A549 (cell line): ENCODE measurements around the gene ONECUT2. TPM values are rescaled to one million over a fixed set of nuclear protein-coding genes. Genes with fewer than 3 reads are reported as not detected.

Experiments
- ATAC-seq, 2 experiments: fragments of 200-7000 bp in 1 of 2; fragments of >200 bp in 1 of 2; cut with Nextera tagmentation in 1 of 2; cut with Tn5 transposase in 1 of 2; 3 replicates each; pipeline versions ENCODE4 v1.8.0 to v1.9.1; 2018 to 2020; ENCODE audit warnings: mild to moderate bottlenecking in 1 of 2, moderate library complexity in 1 of 2
- CTCF ChIA-PET: fragments of 300-600 bp; sonication (Branson Sonifier 250); formaldehyde crosslinking; extraction: SDS; loops from one replicate; lab custom pipeline; 2021; ENCODE audit warnings: antibody characterized with exemption, inconsistent platforms; lab: Yijun Ruan, JAX
- POLR2A ChIA-PET: fragments of 350-600 bp; formaldehyde crosslinking; extraction: SDS; loops from one replicate; lab custom pipeline; 2021; ENCODE audit warnings: antibody characterized with exemption, inconsistent platforms; lab: Yijun Ruan, JAX
- DNase-seq, 2 experiments: peaks; one replicate each; pipeline versions ENCODE4 v3.0.0 to v3.0.0-alpha.2; 2011 to 2016; ENCODE audit warnings: low read depth in 1 of 2, low spot score in 1 of 2
- FAIRE-seq: peaks from 2 replicates; lab custom pipeline; 2011; peaks lifted over from hg19 to GRCh38; lab: Jason Lieb, UNC
- H3K27ac ChIP-seq, 2 experiments: fragments of >200 bp; sonication (Bioruptor Twin); formaldehyde crosslinking; 3 replicates each; pipeline ENCODE4 v1.5.1; 2016 to 2017
- H3K4me1 ChIP-seq: fragments of >200 bp; sonication (Bioruptor Twin); formaldehyde crosslinking; 3 replicates; pipeline ENCODE4 v1.6.1; 2016
- H3K4me2 ChIP-seq: fragments of >200 bp; sonication (Bioruptor Twin); formaldehyde crosslinking; 3 replicates; pipeline ENCODE4 v1.6.1; 2016
- H3K4me3 ChIP-seq: fragments of >200 bp; sonication (Bioruptor Twin); formaldehyde crosslinking; 3 replicates; pipeline ENCODE4 v1.5.1; 2016
- H3K9me3 ChIP-seq: fragments of >200 bp; sonication (Bioruptor Twin); formaldehyde crosslinking; 3 replicates; pipeline ENCODE4 v1.6.1; 2016
- BHLHE40 ChIP-seq: IDR thresholded peaks from 2 replicates; pipeline ENCODE4 v1.6.1; 2012; ENCODE audit warnings: low read depth, low read length, inconsistent platforms
- CEBPB ChIP-seq, 2 experiments: fragments of >200 bp in 1 of 2; sonication (Bioruptor Twin) in 1 of 2; formaldehyde crosslinking in 1 of 2; IDR thresholded peaks; 2 replicates each; pipeline ENCODE4 v1.6.1; 2012 to 2016
- CHD2 ChIP-seq: fragments of 150-350 bp; IDR thresholded peaks from 2 replicates; pipeline ENCODE4 v1.6.1; 2014; ENCODE audit warnings: low read length; ENCODE audit not compliant: partially characterized antibody
- EHF ChIP-seq: fragments of 250-450 bp; sonication (Bioruptor Pico); IDR thresholded peaks from 2 replicates; pipeline ENCODE4 v1.5.0; 2020; ENCODE audit warnings: mild to moderate bottlenecking
- FOSB ChIP-seq: fragments of 250-450 bp; sonication (Bioruptor Pico); IDR thresholded peaks from 2 replicates; pipeline ENCODE4 v1.5.0; 2020; ENCODE audit warnings: mild to moderate bottlenecking, moderate library complexity
- FOSL2 ChIP-seq, 2 experiments: fragments of 450-650 bp in 1 of 2; fragments of >200 bp in 1 of 2; sonication (Bioruptor Twin) in 1 of 2; formaldehyde crosslinking; IDR thresholded peaks; 2 replicates each; pipeline versions ENCODE4 v1.5.0 to v1.6.1; 2016 to 2020; ENCODE audit warnings: mild to moderate bottlenecking in 1 of 2, moderate library complexity in 1 of 2
- FOXS1 ChIP-seq: fragments of 250-450 bp; sonication (Bioruptor Pico); IDR thresholded peaks from 2 replicates; pipeline ENCODE4 v1.5.0; 2020; ENCODE audit warnings: mild to moderate bottlenecking, moderate library complexity
- HEYL ChIP-seq: fragments of 250-450 bp; sonication (Bioruptor Pico); IDR thresholded peaks from 2 replicates; pipeline ENCODE4 v1.8.0; 2021; ENCODE audit warnings: mild to moderate bottlenecking, moderate library complexity
- JUN ChIP-seq, 2 experiments: fragments of >200 bp; sonication (Bioruptor Twin); formaldehyde crosslinking; IDR thresholded peaks; 2 replicates in 1 of 2; 3 replicates in 1 of 2; pipeline ENCODE4 v1.6.1; 2016 to 2017
- JUNB ChIP-seq: fragments of >200 bp; sonication (Bioruptor Twin); formaldehyde crosslinking; IDR thresholded peaks from 2 replicates; pipeline ENCODE4 v1.6.1; 2016
- KDM5A ChIP-seq: fragments of 200-600 bp; sonication (generic); IDR thresholded peaks from 2 replicates; pipeline ENCODE4 v1.6.1; 2016; ENCODE audit warnings: antibody characterized with exemption, mild to moderate bottlenecking
- MAZ ChIP-seq: fragments of 150-350 bp; IDR thresholded peaks from 2 replicates; pipeline ENCODE4 v1.6.1; 2014; ENCODE audit warnings: antibody characterized with exemption, low read depth, low read length, borderline replicate concordance
- MYC ChIP-seq: IDR thresholded peaks from 2 replicates; pipeline ENCODE4 v1.6.1; 2012; ENCODE audit warnings: mild to moderate bottlenecking, inconsistent platforms, low read length, improper control_type of control experiment, borderline replicate concordance
- NR3C1 ChIP-seq: fragments of >200 bp; sonication (Bioruptor Twin); formaldehyde crosslinking; IDR thresholded peaks from 3 replicates; pipeline ENCODE4 v1.6.1; 2017
- PHF8 ChIP-seq: fragments of 200-600 bp; sonication (generic); IDR thresholded peaks from 2 replicates; pipeline ENCODE4 v1.6.1; 2016; ENCODE audit warnings: low read depth, mild to moderate bottlenecking, antibody characterized with exemption, moderate library complexity, borderline replicate concordance
- POLR2A ChIP-seq: IDR thresholded peaks from 2 replicates; pipeline ENCODE4 v1.6.1; 2012; ENCODE audit warnings: mild to moderate bottlenecking, low read length
- POLR2AphosphoS2 ChIP-seq: conservative IDR thresholded peaks from 2 replicates; pipeline ENCODE4 v1.6.1; 2012; ENCODE audit warnings: low read length, improper control_type of control experiment, inconsistent platforms
- RARB ChIP-seq: fragments of 250-450 bp; sonication (Bioruptor Pico); IDR thresholded peaks from 2 replicates; pipeline ENCODE4 v1.8.0; 2021; ENCODE audit warnings: mild to moderate bottlenecking, moderate library complexity
- RFX5 ChIP-seq: fragments of 450-650 bp; IDR thresholded peaks from 2 replicates; pipeline ENCODE4 v1.7.1; 2014; ENCODE audit warnings: antibody characterized with exemption, mild to moderate bottlenecking, moderate library complexity
- SREBF2 ChIP-seq: fragments of 450-650 bp; IDR thresholded peaks from 2 replicates; pipeline ENCODE4 v1.6.1; 2014; ENCODE audit warnings: mild to moderate bottlenecking, moderate library complexity
- TFCP2L1 ChIP-seq: fragments of 250-450 bp; sonication (Bioruptor Pico); IDR thresholded peaks from 2 replicates; pipeline ENCODE4 v1.5.0; 2021; ENCODE audit warnings: mild to moderate bottlenecking
- ZFP36 ChIP-seq: fragments of 450-650 bp; IDR thresholded peaks from 2 replicates; pipeline ENCODE4 v1.6.1; 2014; ENCODE audit warnings: borderline replicate concordance; ENCODE audit not compliant: partially characterized antibody
- ZSCAN20 ChIP-seq: fragments of 250-450 bp; sonication (Bioruptor Pico); IDR thresholded peaks from 2 replicates; pipeline ENCODE4 v1.8.0; 2022; ENCODE audit warnings: mild to moderate bottlenecking, moderate library complexity
- WGBS: methylation state at CpG from one replicate; pipeline ENCODE4 v1.1.6; 2017; ENCODE audit errors: missing lambda C conversion rate; 5-methylcytosine and 5-hydroxymethylcytosine counted together
- polyA plus RNA-seq, 4 experiments: library from polyadenylated mRNA; depleted of rRNA in 3 of 4; stranded (reverse); fragments of >200 nt; fragmentation: RNase III in 1 of 4; extraction: RNeasy Plus Mini Kit Qiagen cat#74134 plus additional on column Dnase treatment in 1 of 4; gene quantifications; 2 replicates in 3 of 4; 3 replicates in 1 of 4; pipeline ENCODE4 v1.2.3, GENCODE V29; 2011 to 2017
- TF ChIP-seq, protein P1 (sequence below): fragments of 150-350 bp; IDR thresholded peaks from 2 replicates; pipeline ENCODE4 v1.6.1; 2014; ENCODE audit warnings: low read depth, mild to moderate bottlenecking, low read length
- TF ChIP-seq, protein P2 (sequence below): fragments of 250-450 bp; sonication (Bioruptor Pico); IDR thresholded peaks from 2 replicates; pipeline ENCODE4 v1.5.0; 2020; ENCODE audit warnings: low read depth, mild to moderate bottlenecking, moderate library complexity
- TF ChIP-seq, protein P3 (sequence below): fragments of >200 bp; sonication (Bioruptor Twin); formaldehyde crosslinking; IDR thresholded peaks from 3 replicates; pipeline ENCODE4 v1.6.1; 2016
- TF ChIP-seq, protein P4 (sequence below): fragments of >200 bp; sonication (Bioruptor Twin); formaldehyde crosslinking; IDR thresholded peaks from 3 replicates; pipeline ENCODE4 v1.5.1; 2016

ONECUT2 gene
- polyA plus RNA-seq, 2 of the 4 experiments (the other 2 are of a cell fraction), result 0.45 to 0.62 TPM

DNA sequence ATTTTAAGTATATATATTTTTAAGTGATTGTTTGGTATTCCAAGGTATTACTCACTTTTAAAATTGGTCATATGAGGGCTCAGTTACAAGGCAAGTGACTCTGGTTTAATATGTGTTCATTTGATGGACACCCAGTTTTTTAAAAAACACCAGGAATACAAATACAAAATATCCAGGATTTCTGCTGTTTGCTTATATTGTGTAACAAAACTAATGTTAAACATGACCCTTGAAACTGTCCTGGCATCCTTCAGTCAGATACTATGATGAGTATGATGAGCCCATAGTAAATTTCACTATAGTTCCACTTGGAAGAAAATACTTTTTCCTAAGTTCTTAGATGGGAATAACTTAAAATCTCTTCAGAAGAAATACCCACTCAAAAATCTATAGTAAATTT lies 11.4 kb upstream of the ONECUT2 start:
- peaks cover 6% of the 10 kb centered on the region; the same call in 2 of the 3 replicates for H3K9me3 ChIP-seq
- DNase-seq, result no peak
- POLR2A ChIA-PET, result no interaction called here
- CTCF ChIA-PET, result no interaction called here
- H3K27ac ChIP-seq, result no peak overlapping the region
- no peaks in the 10 kb centered on the region for H3K4me1 ChIP-seq
- no peak overlapping the region for H3K4me2 ChIP-seq
- no peak for ATAC-seq
- no peak overlapping the region for H3K4me3 ChIP-seq
- no peak for FAIRE-seq
- TF ChIP-seq MYC (no peak), ZFP36 (no peak), FOXS1 (CRISPR knock-in tag) (no peak), POLR2AphosphoS2 (no peak), JUNB (no peak), KDM5A (no peak), SREBF2 (no peak), FOSL2 (IDR thresholded peaks at IDR 0.05) (no peak), FOSL2 (CRISPR knock-in tag; IDR thresholded peaks at IDR 0.05) (no peak), MAZ (no peak), RARB (CRISPR knock-in tag) (no peak), FOSB (CRISPR knock-in tag) (no peak), POLR2A (no peak), CHD2 (no peak), EHF (CRISPR knock-in tag) (no peak), ZSCAN20 (no peak), CEBPB (IDR thresholded peaks at IDR 0.05) (no peak)
- TF ChIP-seq, protein P1, sequence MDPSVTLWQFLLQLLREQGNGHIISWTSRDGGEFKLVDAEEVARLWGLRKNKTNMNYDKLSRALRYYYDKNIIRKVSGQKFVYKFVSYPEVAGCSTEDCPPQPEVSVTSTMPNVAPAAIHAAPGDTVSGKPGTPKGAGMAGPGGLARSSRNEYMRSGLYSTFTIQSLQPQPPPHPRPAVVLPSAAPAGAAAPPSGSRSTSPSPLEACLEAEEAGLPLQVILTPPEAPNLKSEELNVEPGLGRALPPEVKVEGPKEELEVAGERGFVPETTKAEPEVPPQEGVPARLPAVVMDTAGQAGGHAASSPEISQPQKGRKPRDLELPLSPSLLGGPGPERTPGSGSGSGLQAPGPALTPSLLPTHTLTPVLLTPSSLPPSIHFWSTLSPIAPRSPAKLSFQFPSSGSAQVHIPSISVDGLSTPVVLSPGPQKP, result no peak
- TF ChIP-seq, protein P2, sequence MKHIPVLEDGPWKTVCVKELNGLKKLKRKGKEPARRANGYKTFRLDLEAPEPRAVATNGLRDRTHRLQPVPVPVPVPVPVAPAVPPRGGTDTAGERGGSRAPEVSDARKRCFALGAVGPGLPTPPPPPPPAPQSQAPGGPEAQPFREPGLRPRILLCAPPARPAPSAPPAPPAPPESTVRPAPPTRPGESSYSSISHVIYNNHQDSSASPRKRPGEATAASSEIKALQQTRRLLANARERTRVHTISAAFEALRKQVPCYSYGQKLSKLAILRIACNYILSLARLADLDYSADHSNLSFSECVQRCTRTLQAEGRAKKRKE, result no peak
- TF ChIP-seq, protein P3, sequence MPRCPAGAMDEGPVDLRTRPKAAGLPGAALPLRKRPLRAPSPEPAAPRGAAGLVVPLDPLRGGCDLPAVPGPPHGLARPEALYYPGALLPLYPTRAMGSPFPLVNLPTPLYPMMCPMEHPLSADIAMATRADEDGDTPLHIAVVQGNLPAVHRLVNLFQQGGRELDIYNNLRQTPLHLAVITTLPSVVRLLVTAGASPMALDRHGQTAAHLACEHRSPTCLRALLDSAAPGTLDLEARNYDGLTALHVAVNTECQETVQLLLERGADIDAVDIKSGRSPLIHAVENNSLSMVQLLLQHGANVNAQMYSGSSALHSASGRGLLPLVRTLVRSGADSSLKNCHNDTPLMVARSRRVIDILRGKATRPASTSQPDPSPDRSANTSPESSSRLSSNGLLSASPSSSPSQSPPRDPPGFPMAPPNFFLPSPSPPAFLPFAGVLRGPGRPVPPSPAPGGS, result no peak

DNA sequence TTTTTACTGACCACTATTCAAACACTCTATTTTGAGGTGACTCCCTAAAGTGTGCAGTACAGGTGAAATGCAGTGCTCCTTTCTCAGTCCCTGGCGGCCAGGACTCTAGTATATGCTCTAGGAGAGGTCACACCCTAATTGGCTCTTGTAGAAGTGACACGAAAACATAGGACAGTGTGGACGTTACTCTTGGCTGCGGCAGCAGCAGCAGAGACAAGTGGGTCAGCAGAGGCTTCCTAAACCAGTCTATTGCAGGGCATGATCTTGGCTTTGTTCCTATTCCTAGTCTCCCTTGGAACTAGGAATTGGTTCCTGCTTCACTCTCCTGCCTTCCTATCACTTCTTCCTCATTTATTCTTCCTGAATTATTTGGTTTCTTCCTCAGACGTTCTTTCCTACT lies 10.1 kb upstream of the ONECUT2 start:
- CTCF ChIA-PET, result no interaction called here
- ATAC-seq, result no peak
- TF ChIP-seq NR3C1, result no peak
- FAIRE-seq, result no peak
- Histone ChIP-seq H3K9me3 (peaks cover 6% of the 10 kb centered on the region; the same call in 2 of the 3 replicates), H3K27ac (no peak overlapping the region), H3K4me3 (no peak overlapping the region), H3K4me1 (no peaks in the 10 kb centered on the region), H3K4me2 (no peak overlapping the region)
- DNase-seq, result no peak
- WGBS, result 32% methylated on average over 5 of the region's 5 CpGs
- POLR2A ChIA-PET, result no interaction called here

DNA sequence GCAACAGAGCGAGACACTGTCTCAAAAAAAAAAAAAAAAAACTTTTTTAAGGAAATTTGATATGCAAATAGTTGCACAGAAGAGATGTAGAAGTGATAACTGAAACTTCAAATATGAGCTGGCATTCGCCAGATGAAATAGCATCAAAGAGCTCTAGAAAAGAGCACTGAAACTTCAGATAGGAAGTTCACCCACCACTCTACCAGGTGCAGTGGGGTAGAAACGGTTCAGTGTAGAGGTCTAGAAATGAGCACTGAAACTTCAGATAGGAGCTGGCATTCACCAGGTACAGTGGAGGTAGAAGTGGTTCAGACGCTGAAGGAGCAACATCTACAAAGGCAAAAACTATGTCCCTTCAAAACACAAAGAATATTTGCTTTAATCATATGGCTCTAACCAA lies 9.0 kb upstream of the ONECUT2 start:
- FAIRE-seq (no peak), DNase-seq (no peak), ATAC-seq (no peak)
- 54% methylated on average over 4 of the region's 4 CpGs for WGBS
- no peak overlapping the region for H3K4me3 ChIP-seq
- H3K27ac ChIP-seq, result no peak overlapping the region
- H3K4me2 ChIP-seq, result no peak overlapping the region
- ChIA-PET CTCF (no interaction called here), POLR2A (interaction anchor here (0.6 kb wide), 2 partner anchors 9 to 561 kb away, joined by 3 to 8 read pairs; partner anchors contain the start of gene ONECUT2)
- 0 out of 3 replicates have a peak, but pooled peaks cover under 1% of the 10 kb centered on the region for H3K9me3 ChIP-seq
- H3K4me1 ChIP-seq, result no peaks in the 10 kb centered on the region
- TF ChIP-seq BHLHE40, result no peak
- TF ChIP-seq, protein P4, sequence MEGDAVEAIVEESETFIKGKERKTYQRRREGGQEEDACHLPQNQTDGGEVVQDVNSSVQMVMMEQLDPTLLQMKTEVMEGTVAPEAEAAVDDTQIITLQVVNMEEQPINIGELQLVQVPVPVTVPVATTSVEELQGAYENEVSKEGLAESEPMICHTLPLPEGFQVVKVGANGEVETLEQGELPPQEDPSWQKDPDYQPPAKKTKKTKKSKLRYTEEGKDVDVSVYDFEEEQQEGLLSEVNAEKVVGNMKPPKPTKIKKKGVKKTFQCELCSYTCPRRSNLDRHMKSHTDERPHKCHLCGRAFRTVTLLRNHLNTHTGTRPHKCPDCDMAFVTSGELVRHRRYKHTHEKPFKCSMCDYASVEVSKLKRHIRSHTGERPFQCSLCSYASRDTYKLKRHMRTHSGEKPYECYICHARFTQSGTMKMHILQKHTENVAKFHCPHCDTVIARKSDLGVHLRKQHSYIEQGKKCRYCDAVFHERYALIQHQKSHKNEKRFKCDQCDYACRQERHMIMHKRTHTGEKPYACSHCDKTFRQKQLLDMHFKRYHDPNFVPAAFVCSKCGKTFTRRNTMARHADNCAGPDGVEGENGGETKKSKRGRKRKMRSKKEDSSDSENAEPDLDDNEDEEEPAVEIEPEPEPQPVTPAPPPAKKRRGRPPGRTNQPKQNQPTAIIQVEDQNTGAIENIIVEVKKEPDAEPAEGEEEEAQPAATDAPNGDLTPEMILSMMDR, result no peak
- no peak for TF ChIP-seq PHF8
- no peak for TF ChIP-seq HEYL (CRISPR knock-in tag)
- TF ChIP-seq EHF (CRISPR knock-in tag), result no peak
- TF ChIP-seq MAZ, result no peak
- no peak for TF ChIP-seq RFX5
- no peak for TF ChIP-seq FOSL2 (IDR thresholded peaks at IDR 0.05)
- TF ChIP-seq FOSL2 (CRISPR knock-in tag; IDR thresholded peaks at IDR 0.05), result no peak
- TF ChIP-seq TFCP2L1, result no peak
- TF ChIP-seq, protein P1, result no peak
- no peak for TF ChIP-seq MYC
- TF ChIP-seq, protein P2, result no peak
- no peak for TF ChIP-seq JUN (IDR thresholded peaks at IDR 0.05)
- TF ChIP-seq, all 56 proteins: peak for 0
